Mucosa of descending colon (tissue), 3 donors: ENCODE results near the gene STPG3. TPM values are rescaled to one million over a fixed set of nuclear protein-coding genes. Genes with fewer than 3 reads are reported as not detected.

Experiments used
- ATAC-seq: fragments of 200-7000 bp; cut with Tn5 transposase; one replicate; pipeline ENCODE4 v1.9.1; 2020; ENCODE audit warnings: mild to moderate bottlenecking, moderate library complexity
- DNase-seq, 3 donors: peaks; one replicate each; pipeline ENCODE4 v3.0.0-alpha.2; 2020
- H3K36me3 ChIP-seq: fragments of 200-600 bp; one replicate; pipeline ENCODE4 v1.8.0; 2021; ENCODE audit warnings: low read depth, mild to moderate bottlenecking
- H3K4me1 ChIP-seq: fragments of 200-600 bp; one replicate; pipeline ENCODE4 v1.8.0; 2021; ENCODE audit warnings: low read depth, mild to moderate bottlenecking
- H3K4me3 ChIP-seq: fragments of 200-600 bp; one replicate; pipeline ENCODE4 v1.8.0; 2021; ENCODE audit warnings: mild to moderate bottlenecking
- H3K9me3 ChIP-seq: fragments of 200-600 bp; one replicate; pipeline ENCODE4 v1.8.0; 2021; ENCODE audit warnings: mild to moderate bottlenecking
- CTCF ChIP-seq: fragments of 200-600 bp; IDR thresholded peaks from one replicate; pipeline ENCODE4 v1.8.0; 2022; ENCODE audit warnings: antibody characterized with exemption, mild to moderate bottlenecking
- intact Hi-C, 2 donors: fragments of 100-400 bp; cut with DNase I in 1 of 2; cut with micrococcal nuclease in 1 of 2; formaldehyde crosslinking; loops; one replicate each; pipeline versions ENCODE4 v1.11.0 to v1.11.1; 2022; cut with DNase I, micrococcal nuclease
- total RNA-seq, 3 donors: library from RNA; stranded (reverse); fragmentation: NEBNext Ultra II Directional in 2 of 3; extraction: Animal tissue kit (Norgen Biotek cat#: 25700) in 2 of 3; gene quantifications; one replicate each; pipeline versions ENCODE4 v1.2.1 to v1.2.4, GENCODE V29; 2021 to 2023
- donor health status: DM: no; HTN: no; CAD: no; lungs with moderate emphysema.
- donor health status: DM: no; HTN: no; CAD: no.
- donor health status: DM: no; HTN: yes; CAD: no.

Gene STPG3
- total RNA-seq, 3 donors from 2014 or later = not detected

- H3K36me3 ChIP-seq = peaks cover 3% of the 10 kb centered on the region
Observed at GRCh38 chr9:137266585-137267453, 15.7 kb downstream of the STPG3 start.

GRCh38 chr9:137267933-137268355, 16.9 kb downstream of the STPG3 start:
- intact Hi-C loops = no loop called here
- peaks cover 22% of the 10 kb centered on the region for H3K4me1 ChIP-seq
- H3K36me3 ChIP-seq = peaks cover 3% of the 10 kb centered on the region
- H3K9me3 ChIP-seq = no peaks in the 10 kb centered on the region
- ATAC-seq (no peak), DNase-seq (peak in 1 of 3 donors; percentile 51)
- TF ChIP-seq CTCF = no peak
- H3K4me3 ChIP-seq = no peak overlapping the region

More at GRCh38 chr9:137266585-137267453, 15.7 kb downstream of the STPG3 start:
- DNase-seq (peak in 1 of 3 donors; percentile 57), ATAC-seq (no peak)
- Histone ChIP-seq H3K4me1 (peaks cover 22% of the 10 kb centered on the region), H3K9me3 (no peaks in the 10 kb centered on the region), H3K4me3 (no peak overlapping the region)
- no peak for TF ChIP-seq CTCF
- intact Hi-C loops = no loop called here

- H3K36me3 ChIP-seq = peaks cover 3% of the 10 kb centered on the region
- no peaks in the 10 kb centered on the region for H3K9me3 ChIP-seq
- ATAC-seq = no peak
- H3K4me1 ChIP-seq = peaks cover 22% of the 10 kb centered on the region
- DNase-seq = no peak
- intact Hi-C loops = no loop called here
- H3K4me3 ChIP-seq = no peak overlapping the region
- no peak for TF ChIP-seq CTCF
Observed at GRCh38 chr9:137268538-137269201, 17.6 kb downstream of the STPG3 start.

- H3K4me3 ChIP-seq = no peak overlapping the region
- ATAC-seq = peak; percentile 84
- peaks cover 3% of the 10 kb centered on the region for H3K36me3 ChIP-seq
- intact Hi-C loops = no loop called here
- TF ChIP-seq CTCF = no peak
- peaks cover 29% of the 10 kb centered on the region for H3K4me1 ChIP-seq
- H3K9me3 ChIP-seq = no peaks in the 10 kb centered on the region
- peak; percentile 71 to 80 (median 78) for DNase-seq
Observed at GRCh38 chr9:137269231-137269772, 18.2 kb downstream of the STPG3 start.

GRCh38 chr9:137270929-137271695, 20.0 kb downstream of the STPG3 start:
- no peak for TF ChIP-seq CTCF
- Histone ChIP-seq H3K4me1 (peaks cover 37% of the 10 kb centered on the region), H3K36me3 (no peaks in the 10 kb centered on the region), H3K9me3 (no peaks in the 10 kb centered on the region), H3K4me3 (no peak overlapping the region)
- DNase-seq (no peak), ATAC-seq (no peak)
- intact Hi-C loops = no loop called here
